ENCODE results near the gene C7.

GRCh38 chr5:40984884-40985283 is 75.6 kb downstream of the C7 start:
- no peak for TF ChIP-seq CTCF (IDR thresholded peaks at IDR 0.05; ENCODE audit: insufficient read depth, low read length)
- no peak for TF ChIP-seq SPI1 (IDR thresholded peaks at IDR 0.05; ENCODE audit: borderline replicate concordance, low read depth)
- TF ChIP-seq GABPA (IDR thresholded peaks at IDR 0.05; ENCODE audit: low read depth): no peak
